ENCODE data around the gene GPAM. TPM values are rescaled to one million over a fixed set of nuclear protein-coding genes. Genes with fewer than 3 reads are reported as not detected.
"Not testable (repeated sequence)": the region's sequence is repeated elsewhere in the genome, so short reads cannot be mapped to it uniquely, and the experiment has no call there.

The GPAM gene
- total RNA-seq, 2 donors from 2014 or later, result 4.4 to 12.2 TPM

- H3K9me3 Mint-ChIP-seq, result no peaks in the 10 kb centered on the region
- peak; percentile 28 for ATAC-seq (replicated peaks)
- peaks cover 27% of the 10 kb centered on the region for H3K27me3 Mint-ChIP-seq
These were observed 19.9 kb upstream of the GPAM start for GRCh38 chr10:112203328-112204076.

GRCh38 chr10:112202561-112203241 lies 19.1 kb upstream of the GPAM start:
- H3K4me3 Mint-ChIP-seq, result no peak overlapping the region
- ATAC-seq (replicated peaks), result peak; percentile 75
- no peaks in the 10 kb centered on the region for H3K9me3 Mint-ChIP-seq
- peaks cover 4% of the 10 kb centered on the region for H3K4me1 Mint-ChIP-seq
- H3K27ac Mint-ChIP-seq, result peak overlapping the region; percentile 0
- H3K27me3 Mint-ChIP-seq, result peaks cover 21% of the 10 kb centered on the region
- no peaks in the 10 kb centered on the region for H3K36me3 Mint-ChIP-seq (ENCODE audit: low read depth)

More at GRCh38 chr10:112203328-112204076, 19.9 kb upstream of the GPAM start:
- Mint-ChIP-seq H3K4me3 (no peak overlapping the region), H3K36me3 (ENCODE audit: low read depth) (no peaks in the 10 kb centered on the region), H3K4me1 (peaks cover 4% of the 10 kb centered on the region), H3K27ac (peak overlapping the region; percentile 0)

- Mint-ChIP-seq H3K27ac (no peak overlapping the region), H3K4me3 (no peak overlapping the region), H3K4me1 (peaks cover 4% of the 10 kb centered on the region), H3K9me3 (no peaks in the 10 kb centered on the region), H3K27me3 (peaks cover 21% of the 10 kb centered on the region), H3K36me3 (ENCODE audit: low read depth) (no peaks in the 10 kb centered on the region)
- ATAC-seq (replicated peaks), result no peak
These were observed 18.5 kb upstream of the GPAM start for GRCh38 chr10:112202076-112202475.

GRCh38 chr10:112201334-112201733 lies 17.8 kb upstream of the GPAM start:
- H3K27ac Mint-ChIP-seq, result no peak overlapping the region
- peaks cover 4% of the 10 kb centered on the region for H3K4me1 Mint-ChIP-seq
- H3K36me3 Mint-ChIP-seq (ENCODE audit: low read depth), result no peaks in the 10 kb centered on the region
- no peaks in the 10 kb centered on the region for H3K9me3 Mint-ChIP-seq
- ATAC-seq (replicated peaks), result no peak
- H3K27me3 Mint-ChIP-seq, result peaks cover 21% of the 10 kb centered on the region
- H3K4me3 Mint-ChIP-seq, result no peak overlapping the region

- H3K27me3 Mint-ChIP-seq, result peaks cover 21% of the 10 kb centered on the region
- H3K36me3 Mint-ChIP-seq (ENCODE audit: low read depth); ATAC-seq (replicated peaks): not testable (repeated sequence)
These were observed 16.7 kb upstream of the GPAM start for GRCh38 chr10:112200259-112200658.

GRCh38 chr10:112197662-112198061 lies 14.1 kb upstream of the GPAM start:
- not testable (repeated sequence) for H3K36me3 Mint-ChIP-seq (ENCODE audit: low read depth); H3K27ac Mint-ChIP-seq; H3K4me1 Mint-ChIP-seq; H3K9me3 Mint-ChIP-seq; H3K4me3 Mint-ChIP-seq; ATAC-seq (replicated peaks)
- H3K27me3 Mint-ChIP-seq, result peaks cover 11% of the 10 kb centered on the region

More at GRCh38 chr10:112200259-112200658, 16.7 kb upstream of the GPAM start:
- H3K9me3 Mint-ChIP-seq, H3K4me3 Mint-ChIP-seq, H3K4me1 Mint-ChIP-seq, H3K27ac Mint-ChIP-seq: not testable (repeated sequence)

- H3K27me3 Mint-ChIP-seq, result peaks cover 7% of the 10 kb centered on the region
- H3K4me1 Mint-ChIP-seq, result no peaks in the 10 kb centered on the region
- H3K4me3 Mint-ChIP-seq, result no peak overlapping the region
- no peak overlapping the region for H3K27ac Mint-ChIP-seq
- no peaks in the 10 kb centered on the region for H3K36me3 Mint-ChIP-seq (ENCODE audit: low read depth)
- no peaks in the 10 kb centered on the region for H3K9me3 Mint-ChIP-seq
- no peak for ATAC-seq (replicated peaks)
These were observed 11.7 kb upstream of the GPAM start for GRCh38 chr10:112195224-112195623.

GRCh38 chr10:112191791-112192190 lies 8.2 kb upstream of the GPAM start:
- H3K36me3 Mint-ChIP-seq (ENCODE audit: low read depth), result no peaks in the 10 kb centered on the region
- H3K4me1 Mint-ChIP-seq, result no peaks in the 10 kb centered on the region
- H3K9me3 Mint-ChIP-seq, result peaks cover 3% of the 10 kb centered on the region
- no peak overlapping the region for H3K4me3 Mint-ChIP-seq
- ATAC-seq (replicated peaks), result no peak
- H3K27ac Mint-ChIP-seq, result no peak overlapping the region
- H3K27me3 Mint-ChIP-seq, result peaks cover 16% of the 10 kb centered on the region

GRCh38 chr10:112191041-112191590 lies 7.6 kb upstream of the GPAM start:
- no peaks in the 10 kb centered on the region for H3K36me3 Mint-ChIP-seq (ENCODE audit: low read depth)
- no peak overlapping the region for H3K27ac Mint-ChIP-seq
- no peaks in the 10 kb centered on the region for H3K4me1 Mint-ChIP-seq
- H3K27me3 Mint-ChIP-seq, result peaks cover 19% of the 10 kb centered on the region
- no peak for ATAC-seq (replicated peaks)
- H3K4me3 Mint-ChIP-seq, result no peak overlapping the region
- peaks cover 3% of the 10 kb centered on the region for H3K9me3 Mint-ChIP-seq

GRCh38 chr10:112189465-112189864 lies 5.9 kb upstream of the GPAM start:
- Mint-ChIP-seq H3K4me1 (no peaks in the 10 kb centered on the region), H3K36me3 (ENCODE audit: low read depth) (no peaks in the 10 kb centered on the region), H3K9me3 (peaks cover 3% of the 10 kb centered on the region), H3K27ac (no peak overlapping the region), H3K27me3 (peaks cover 19% of the 10 kb centered on the region), H3K4me3 (no peak overlapping the region)
- ATAC-seq (replicated peaks), result no peak

GRCh38 chr10:112187527-112187926 lies 4.0 kb upstream of the GPAM start:
- Mint-ChIP-seq H3K36me3 (ENCODE audit: low read depth) (no peaks in the 10 kb centered on the region), H3K27me3 (peaks cover 19% of the 10 kb centered on the region), H3K4me3 (no peak overlapping the region), H3K4me1 (peaks cover 5% of the 10 kb centered on the region), H3K9me3 (peaks cover 3% of the 10 kb centered on the region), H3K27ac (no peak overlapping the region)
- no peak for ATAC-seq (replicated peaks)

- H3K27me3 Mint-ChIP-seq, result peaks cover 12% of the 10 kb centered on the region
- H3K9me3 Mint-ChIP-seq, result peaks cover 3% of the 10 kb centered on the region
- H3K36me3 Mint-ChIP-seq (ENCODE audit: low read depth), result no peaks in the 10 kb centered on the region
- no peak overlapping the region for H3K4me3 Mint-ChIP-seq
- ATAC-seq (replicated peaks), result no peak
- H3K4me1 Mint-ChIP-seq, result peaks cover 5% of the 10 kb centered on the region
- H3K27ac Mint-ChIP-seq, result peak overlapping the region; percentile 10
These were observed 2.4 kb upstream of the GPAM start for GRCh38 chr10:112185959-112186358.

GRCh38 chr10:112184379-112184778 lies 814 bp upstream of the GPAM start:
- peak overlapping the region; percentile 89 for H3K4me3 Mint-ChIP-seq
- ATAC-seq (replicated peaks), result no peak
- H3K4me1 Mint-ChIP-seq, result peaks cover 5% of the 10 kb centered on the region
- H3K27ac Mint-ChIP-seq, result peak overlapping the region; percentile 92
- H3K9me3 Mint-ChIP-seq, result peaks cover 3% of the 10 kb centered on the region
- H3K36me3 Mint-ChIP-seq (ENCODE audit: low read depth), result peaks cover 13% of the 10 kb centered on the region
- peaks cover 8% of the 10 kb centered on the region for H3K27me3 Mint-ChIP-seq

GRCh38 chr10:112184052-112184371 lies 447 bp upstream of the GPAM start:
- peak overlapping the region; percentile 89 for H3K4me3 Mint-ChIP-seq
- H3K4me1 Mint-ChIP-seq, result peaks cover 5% of the 10 kb centered on the region
- peaks cover 17% of the 10 kb centered on the region for H3K36me3 Mint-ChIP-seq (ENCODE audit: low read depth)
- H3K27me3 Mint-ChIP-seq, result peaks cover 6% of the 10 kb centered on the region
- peaks cover 3% of the 10 kb centered on the region for H3K9me3 Mint-ChIP-seq
- ATAC-seq (replicated peaks), result no peak
- H3K27ac Mint-ChIP-seq, result peak overlapping the region; percentile 92

GRCh38 chr10:112182784-112183328 lies 709 bp downstream of the GPAM start:
- peaks cover 3% of the 10 kb centered on the region for H3K9me3 Mint-ChIP-seq
- H3K27me3 Mint-ChIP-seq, result peaks cover 6% of the 10 kb centered on the region
- H3K36me3 Mint-ChIP-seq (ENCODE audit: low read depth), result peaks cover 28% of the 10 kb centered on the region
- peaks cover 5% of the 10 kb centered on the region for H3K4me1 Mint-ChIP-seq
- no peak for ATAC-seq (replicated peaks)
- H3K4me3 Mint-ChIP-seq, result peak overlapping the region; percentile 89
- peak overlapping the region; percentile 92 for H3K27ac Mint-ChIP-seq

All from activated T-helper 17 cell treated with anti-CD3 and anti-CD28 coated beads, Interleukin-2, amount 50 U/mL, for 72 hours (primary cell).